SK-N-SH treated with all-trans-retinoic acid at 6 μM for 48 hours (cell line): ENCODE results near the gene SPHK2.

Experiments used
- ESRRG ChIP-seq: fragments of 250-450 bp; sonication (Bioruptor Pico); IDR thresholded peaks from 2 replicates; pipeline ENCODE4 v1.6.1; 2021; ENCODE audit warnings: mild to moderate bottlenecking
- GLIS3 ChIP-seq: fragments of 250-450 bp; sonication (Bioruptor Pico); IDR thresholded peaks from 2 replicates; pipeline ENCODE4 v1.5.0; 2020; ENCODE audit warnings: mild to moderate bottlenecking, moderate library complexity
- PATZ1 ChIP-seq: fragments of 250-450 bp; sonication (Bioruptor Pico); IDR thresholded peaks from 2 replicates; pipeline ENCODE4 v1.8.0; 2020; ENCODE audit warnings: mild to moderate bottlenecking, moderate library complexity, borderline replicate concordance
- RARB ChIP-seq: fragments of 250-450 bp; sonication (Bioruptor Pico); IDR thresholded peaks from 2 replicates; pipeline ENCODE4 v1.8.0; 2021; ENCODE audit warnings: mild to moderate bottlenecking, moderate library complexity
- SNAI2 ChIP-seq: fragments of 250-450 bp; sonication (Bioruptor Pico); IDR thresholded peaks from 2 replicates; pipeline ENCODE4 v1.5.0; 2020; ENCODE audit warnings: mild to moderate bottlenecking, moderate library complexity
- TCF4 ChIP-seq: fragments of 250-450 bp; sonication (Bioruptor Pico); IDR thresholded peaks from 2 replicates; pipeline ENCODE4 v1.8.0; 2021; ENCODE audit warnings: mild to moderate bottlenecking, moderate library complexity, borderline replicate concordance

- no peak for TF ChIP-seq GLIS3
- no peak for TF ChIP-seq TCF4 (CRISPR knock-in tag)
- TF ChIP-seq SNAI2 (CRISPR knock-in tag) = no peak
- no peak for TF ChIP-seq PATZ1 (CRISPR knock-in tag)
- no peak for TF ChIP-seq ESRRG (CRISPR knock-in tag)
- TF ChIP-seq RARB (CRISPR knock-in tag) = no peak
Measured at GRCh38 chr19:48595833-48596232, 23.5 kb upstream of the SPHK2 start.
